ENCODE measurements around the gene CYP11A1.

The CYP11A1 gene

DNA sequence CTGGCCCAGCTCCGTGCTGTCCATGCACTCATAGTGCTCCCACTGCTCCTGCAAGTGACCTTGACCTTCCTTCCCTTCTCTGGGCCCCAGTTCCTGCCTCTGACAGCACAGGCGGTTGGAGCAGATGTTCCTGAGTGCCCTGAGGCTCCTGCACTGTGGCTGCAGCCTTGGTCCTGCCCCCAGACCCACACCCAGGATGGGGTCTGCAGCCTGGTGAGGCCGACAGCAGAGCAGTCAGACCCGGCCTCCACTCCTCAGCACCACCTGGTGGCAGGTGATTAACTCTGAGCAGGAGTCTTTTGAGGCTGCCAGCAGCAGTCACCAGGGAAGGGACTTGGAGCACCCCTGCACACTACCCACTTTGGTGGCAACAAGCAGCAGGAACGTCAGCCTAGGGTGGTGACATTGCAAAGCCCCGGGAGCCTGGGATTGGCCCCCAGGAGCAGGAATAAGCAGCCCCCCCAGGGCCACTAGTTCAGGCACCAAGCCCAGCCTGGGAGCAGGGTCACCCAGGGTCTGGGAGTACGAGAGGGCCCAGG, 64.6 kb downstream of the CYP11A1 start:
- Histone ChIP-seq H3K27ac (replicated peaks) (no peak overlapping the region), H3K4me3 (replicated peaks; ENCODE audit: insufficient read depth, low read length) (no peak overlapping the region), H3K27me3 (ENCODE audit: insufficient read depth, poor library complexity, severe bottlenecking) (no peaks in the 10 kb centered on the region)
- no peak for DNase-seq (ENCODE audit: low read depth in 1 of 2, low spot score in 1 of 2)
- no peak for TF ChIP-seq SPI1 (IDR thresholded peaks at IDR 0.05; ENCODE audit: borderline replicate concordance, low read depth)
- no peak for TF ChIP-seq GABPA (IDR thresholded peaks at IDR 0.05; ENCODE audit: low read depth)
- TF ChIP-seq REST (IDR thresholded peaks at IDR 0.05; ENCODE audit: insufficient replicate concordance, low read depth): no peak
- TF ChIP-seq POLR2AphosphoS5 (IDR thresholded peaks at IDR 0.05; ENCODE audit: low read depth): no peak
- peak; percentile 19 for TF ChIP-seq CTCF (IDR thresholded peaks at IDR 0.05; ENCODE audit: insufficient read depth, low read length)

DNA sequence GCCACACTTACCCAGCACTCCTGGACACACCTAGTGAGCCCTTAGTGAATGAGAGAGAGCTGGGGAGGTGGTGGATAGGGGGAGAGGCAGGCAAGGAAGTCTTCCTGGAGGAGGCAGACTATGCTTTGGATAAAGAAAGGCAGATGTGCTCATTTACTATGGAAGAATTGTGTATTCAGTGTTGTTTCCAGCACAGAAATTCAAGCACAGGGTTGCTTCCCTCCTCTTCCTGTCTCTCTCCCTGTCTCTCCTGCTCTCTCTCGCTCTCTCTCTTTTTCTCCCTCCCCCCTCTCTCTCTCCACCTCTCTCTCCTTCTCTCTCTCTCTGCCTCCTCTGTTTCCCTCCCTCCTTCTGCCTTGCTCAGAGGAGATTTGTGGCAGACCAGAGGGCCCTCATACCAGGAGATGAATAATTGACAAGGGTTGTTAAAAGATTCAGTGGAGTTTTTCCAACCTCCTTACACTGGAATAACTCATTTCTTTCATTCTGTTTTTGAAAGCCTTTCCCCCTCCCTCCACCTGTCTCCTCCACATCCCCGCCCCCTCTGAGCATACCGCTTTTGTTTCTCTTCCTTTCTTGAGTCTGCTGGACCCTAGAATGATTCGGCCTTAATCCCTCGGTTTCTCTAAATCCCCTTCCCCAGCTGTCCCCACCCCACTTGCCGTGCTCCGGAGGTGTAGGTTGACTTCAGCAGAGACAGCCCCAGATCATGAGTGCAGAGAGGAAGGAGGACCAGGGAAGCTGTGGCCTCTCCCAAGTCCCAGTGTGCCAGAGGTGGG, 65.7 kb downstream of the CYP11A1 start:
- no peak for DNase-seq (ENCODE audit: low read depth in 1 of 2, low spot score in 1 of 2)
- TF ChIP-seq GABPA (IDR thresholded peaks at IDR 0.05; ENCODE audit: low read depth) (no peak), CTCF (IDR thresholded peaks at IDR 0.05; ENCODE audit: insufficient read depth, low read length) (no peak), REST (IDR thresholded peaks at IDR 0.05; ENCODE audit: insufficient replicate concordance, low read depth) (no peak), SPI1 (IDR thresholded peaks at IDR 0.05; ENCODE audit: borderline replicate concordance, low read depth) (no peak), POLR2AphosphoS5 (IDR thresholded peaks at IDR 0.05; ENCODE audit: low read depth) (no peak)
- H3K4me3 ChIP-seq (replicated peaks; ENCODE audit: insufficient read depth, low read length): no peak overlapping the region
- no peak overlapping the region for H3K27ac ChIP-seq (replicated peaks)
- H3K27me3 ChIP-seq (ENCODE audit: insufficient read depth, poor library complexity, severe bottlenecking): no peaks in the 10 kb centered on the region

DNA sequence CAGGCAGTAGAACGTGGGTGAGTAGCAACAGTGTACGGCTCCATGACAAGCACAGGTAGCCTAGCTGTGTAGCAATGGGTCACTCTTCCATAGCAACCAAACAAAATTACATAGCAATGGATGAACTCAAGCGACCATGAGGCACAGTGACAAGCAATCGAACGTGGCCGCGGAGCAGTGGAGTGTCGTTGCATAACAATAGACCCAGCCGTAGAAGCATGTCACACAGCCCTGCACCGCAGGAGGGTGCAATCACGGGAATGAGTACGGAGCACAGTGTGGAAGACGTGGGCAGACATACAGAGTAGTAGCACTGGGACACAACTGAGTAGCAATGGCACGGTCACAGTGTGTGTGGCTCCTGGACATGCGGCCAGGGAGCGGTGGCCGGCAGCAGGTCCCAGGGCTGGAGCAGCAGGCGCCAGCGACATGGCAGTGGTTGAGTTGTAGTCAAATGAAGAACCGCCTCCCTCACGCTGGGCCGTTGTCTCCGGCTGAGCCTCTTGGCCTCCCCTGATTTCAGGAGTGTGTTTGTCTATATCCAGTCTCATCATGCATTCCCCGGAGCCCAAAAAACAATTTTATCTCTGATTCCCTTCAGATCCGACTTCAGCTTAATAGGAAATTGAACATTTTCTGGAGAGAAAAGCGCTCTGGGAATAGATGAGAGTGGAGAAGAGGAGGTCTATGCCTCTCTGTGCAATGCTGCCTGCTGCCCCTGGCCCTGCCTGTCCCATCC, 67.2 kb downstream of the CYP11A1 start:
- Histone ChIP-seq H3K27me3 (ENCODE audit: insufficient read depth, poor library complexity, severe bottlenecking) (no peaks in the 10 kb centered on the region), H3K27ac (replicated peaks) (no peak overlapping the region), H3K4me3 (replicated peaks; ENCODE audit: insufficient read depth, low read length) (no peak overlapping the region)
- no peak for DNase-seq (ENCODE audit: low read depth in 1 of 2, low spot score in 1 of 2)
- TF ChIP-seq POLR2AphosphoS5 (IDR thresholded peaks at IDR 0.05; ENCODE audit: low read depth): no peak
- no peak for TF ChIP-seq SPI1 (IDR thresholded peaks at IDR 0.05; ENCODE audit: borderline replicate concordance, low read depth)
- no peak for TF ChIP-seq REST (IDR thresholded peaks at IDR 0.05; ENCODE audit: insufficient replicate concordance, low read depth)
- TF ChIP-seq GABPA (IDR thresholded peaks at IDR 0.05; ENCODE audit: low read depth): no peak
- TF ChIP-seq CTCF (IDR thresholded peaks at IDR 0.05; ENCODE audit: insufficient read depth, low read length): no peak

Data from HL-60 (cell line).